CD4-positive, alpha-beta memory T cell (primary cell): ENCODE data around the gene LHFPL3. TPM values are rescaled to one million over a fixed set of nuclear protein-coding genes. Genes with fewer than 3 reads are reported as not detected.

Experiments
- CTCF ChIA-PET: fragments of 350-600 bp; sonication (Branson Sonifier 250); formaldehyde crosslinking; loops from one replicate; lab custom pipeline; 2021; ENCODE audit warnings: inconsistent platforms; ENCODE audit not compliant: partially characterized antibody; lab: Charles Lee
- POLR2A ChIA-PET: fragments of 350-600 bp; sonication (Branson Sonifier 250); formaldehyde crosslinking; loops from one replicate; lab custom pipeline; 2021; ENCODE audit not compliant: partially characterized antibody; lab: Charles Lee
- DNase-seq, 5 donors: peaks; one replicate each; pipeline versions ENCODE4 v3.0.0 to v3.0.0-alpha.2; 2020 to 2022; ENCODE audit warnings: mixed read lengths in 1 of 5
- H3K27ac ChIP-seq: one replicate; pipeline ENCODE4 v1.7.0; 2013; ENCODE audit warnings: low read depth, low read length
- H3K27me3 ChIP-seq: 2 replicates; pipeline ENCODE4 v1.7.0; 2013; ENCODE audit warnings: mild to moderate bottlenecking, low read length, moderate library complexity; ENCODE audit not compliant: insufficient read depth
- H3K36me3 ChIP-seq: 2 replicates; pipeline ENCODE4 v1.7.0; 2013; ENCODE audit warnings: mild to moderate bottlenecking, low read length, moderate library complexity; ENCODE audit not compliant: insufficient read depth
- H3K4me1 ChIP-seq: 2 replicates; pipeline ENCODE4 v1.7.0; 2013; ENCODE audit warnings: mild to moderate bottlenecking, low read length, moderate library complexity; ENCODE audit not compliant: insufficient read depth
- H3K4me3 ChIP-seq, 2 donors: one replicate each; pipeline ENCODE4 v1.7.0; 2013; ENCODE audit warnings: low read length in 2 of 2, mild to moderate bottlenecking in 1 of 2
- H3K9me3 ChIP-seq, 2 donors: one replicate each; pipeline ENCODE4 v1.7.0; 2013; ENCODE audit warnings: low read length in 2 of 2, control low read depth in 1 of 2; ENCODE audit not compliant: control insufficient read depth in 1 of 2
- H3K27ac Mint-ChIP-seq, 7 donors: one replicate each; pipeline ENCODE4 v1.8.0; 2020 to 2021; ENCODE audit warnings: mixed read lengths in 7 of 7, mild to moderate bottlenecking in 6 of 7, inconsistent platforms in 3 of 7, moderate library complexity in 3 of 7
- H3K27me3 Mint-ChIP-seq, 2 donors: one replicate each; pipeline ENCODE4 v1.8.0; 2020 to 2021; ENCODE audit warnings: mixed read lengths in 2 of 2
- H3K36me3 Mint-ChIP-seq, 2 donors: one replicate each; pipeline ENCODE4 v1.8.0; 2020 to 2021; ENCODE audit warnings: mixed read lengths in 2 of 2, inconsistent platforms in 1 of 2, mild to moderate bottlenecking in 1 of 2
- H3K4me1 Mint-ChIP-seq, 4 donors: one replicate each; pipeline ENCODE4 v1.8.0; 2020 to 2021; ENCODE audit warnings: mixed read lengths in 4 of 4, mild to moderate bottlenecking in 1 of 4
- H3K4me3 Mint-ChIP-seq, 8 donors: one replicate each; pipeline ENCODE4 v1.8.0; 2020 to 2021; ENCODE audit warnings: mixed read lengths in 8 of 8, mild to moderate bottlenecking in 7 of 8, moderate library complexity in 6 of 8, inconsistent platforms in 3 of 8
- H3K9me3 Mint-ChIP-seq, 8 donors: one replicate each; pipeline ENCODE4 v1.8.0; 2020 to 2021; ENCODE audit warnings: mixed read lengths in 8 of 8, mild to moderate bottlenecking in 5 of 8, inconsistent platforms in 3 of 8, moderate library complexity in 1 of 8
- intact Hi-C: fragments of 100-400 bp; cut with micrococcal nuclease; formaldehyde crosslinking; loops from one replicate; pipeline ENCODE4 v1.15.1; 2023
- polyA plus RNA-seq, 2 donors: library from polyadenylated mRNA; unstranded; fragments of 300-500 nt; fragmentation: Illumina TruSeq; gene quantifications; one replicate each; pipeline ENCODE4 v1.2.3, GENCODE V29; 2021
- total RNA-seq, 2 experiments: library from RNA; stranded (reverse); gene quantifications; one replicate each; pipeline ENCODE4 v1.2.3, GENCODE V29; 2021

The LHFPL3 gene
- total and polyA plus RNA-seq, 4 experiments from 2014 or later = not detected

GRCh38 chr7:104777301-104777800 lies 448.9 kb downstream of the LHFPL3 start:
- H3K4me1 Mint-ChIP-seq = no peaks in the 10 kb centered on the region
- no peaks in the 10 kb centered on the region for H3K9me3 ChIP-seq
- no peak for DNase-seq
- POLR2A ChIA-PET = no interaction called here
- no peaks in the 10 kb centered on the region for H3K9me3 Mint-ChIP-seq
- H3K27me3 Mint-ChIP-seq = peaks cover 2 to 4% of the 10 kb centered on the region in 2 donors
- intact Hi-C loops = no loop called here
- H3K4me1 ChIP-seq = no peaks in the 10 kb centered on the region
- no peaks in the 10 kb centered on the region for H3K36me3 ChIP-seq
- no peak overlapping the region for H3K4me3 Mint-ChIP-seq
- no peak overlapping the region for H3K4me3 ChIP-seq
- CTCF ChIA-PET = no interaction called here
- no peak overlapping the region for H3K27ac ChIP-seq
- no peaks in the 10 kb centered on the region for H3K36me3 Mint-ChIP-seq
- no peaks in the 10 kb centered on the region for H3K27me3 ChIP-seq
- no peak overlapping the region for H3K27ac Mint-ChIP-seq

- Histone ChIP-seq H3K4me3 (no peak overlapping the region), H3K9me3 (no peaks in the 10 kb centered on the region), H3K27ac (no peak overlapping the region), H3K27me3 (no peaks in the 10 kb centered on the region), H3K4me1 (no peaks in the 10 kb centered on the region), H3K36me3 (no peaks in the 10 kb centered on the region)
- Mint-ChIP-seq H3K27ac (no peak overlapping the region), H3K4me3 (no peak overlapping the region), H3K4me1 (no peaks in the 10 kb centered on the region), H3K9me3 (no peaks in the 10 kb centered on the region), H3K27me3 (peaks cover 4% of the 10 kb centered on the region in 2 donors), H3K36me3 (no peaks in the 10 kb centered on the region)
- no peak for DNase-seq
- POLR2A ChIA-PET = no interaction called here
- intact Hi-C loops = no loop called here
- CTCF ChIA-PET = no interaction called here
Observed at GRCh38 chr7:104779888-104780287, 451.5 kb downstream of the LHFPL3 start.

GRCh38 chr7:104784686-104785085 lies 456.3 kb downstream of the LHFPL3 start:
- H3K27me3 ChIP-seq = no peaks in the 10 kb centered on the region
- no peaks in the 10 kb centered on the region for H3K36me3 Mint-ChIP-seq
- H3K4me3 ChIP-seq = no peak overlapping the region
- no peaks in the 10 kb centered on the region for H3K4me1 Mint-ChIP-seq
- intact Hi-C loops = no loop called here
- no peaks in the 10 kb centered on the region for H3K4me1 ChIP-seq
- ChIA-PET POLR2A (no interaction called here), CTCF (no interaction called here)
- no peaks in the 10 kb centered on the region for H3K9me3 Mint-ChIP-seq
- no peak overlapping the region for H3K4me3 Mint-ChIP-seq
- H3K27ac Mint-ChIP-seq = no peak overlapping the region
- no peaks in the 10 kb centered on the region for H3K36me3 ChIP-seq
- H3K9me3 ChIP-seq = no peaks in the 10 kb centered on the region
- no peak overlapping the region for H3K27ac ChIP-seq
- peaks cover 6 to 13% of the 10 kb centered on the region in 2 donors for H3K27me3 Mint-ChIP-seq
- DNase-seq = no peak

GRCh38 chr7:104789780-104790179 lies 461.4 kb downstream of the LHFPL3 start:
- Mint-ChIP-seq H3K36me3 (no peaks in the 10 kb centered on the region), H3K27me3 (peaks cover 13 to 25% of the 10 kb centered on the region in 2 donors), H3K27ac (no peak overlapping the region), H3K4me1 (no peaks in the 10 kb centered on the region), H3K9me3 (no peaks in the 10 kb centered on the region), H3K4me3 (no peak overlapping the region)
- no peaks in the 10 kb centered on the region for H3K4me1 ChIP-seq
- no peaks in the 10 kb centered on the region for H3K9me3 ChIP-seq
- H3K27me3 ChIP-seq = no peaks in the 10 kb centered on the region
- H3K27ac ChIP-seq = no peak overlapping the region
- no peak for DNase-seq
- ChIA-PET CTCF (no interaction called here), POLR2A (no interaction called here)
- no peaks in the 10 kb centered on the region for H3K36me3 ChIP-seq
- intact Hi-C loops = no loop called here
- H3K4me3 ChIP-seq = no peak overlapping the region

- H3K4me3 Mint-ChIP-seq = no peak overlapping the region
- no peak overlapping the region for H3K27ac Mint-ChIP-seq
- Histone ChIP-seq H3K9me3 (no peaks in the 10 kb centered on the region), H3K4me3 (no peak overlapping the region), H3K4me1 (no peaks in the 10 kb centered on the region), H3K27ac (no peak overlapping the region), H3K36me3 (no peaks in the 10 kb centered on the region), H3K27me3 (peaks cover 4% of the 10 kb centered on the region)
- no peaks in the 10 kb centered on the region for H3K4me1 Mint-ChIP-seq
- H3K36me3 Mint-ChIP-seq = no peaks in the 10 kb centered on the region
- ChIA-PET CTCF (no interaction called here), POLR2A (no interaction called here)
- intact Hi-C loops = no loop called here
- H3K27me3 Mint-ChIP-seq = peaks cover 10 to 24% of the 10 kb centered on the region in 2 donors
- DNase-seq = no peak
- no peaks in the 10 kb centered on the region for H3K9me3 Mint-ChIP-seq
Observed at GRCh38 chr7:104790440-104790839, 462.0 kb downstream of the LHFPL3 start.

GRCh38 chr7:104791080-104791479 lies 462.7 kb downstream of the LHFPL3 start:
- CTCF ChIA-PET = no interaction called here
- intact Hi-C loops = no loop called here
- POLR2A ChIA-PET = no interaction called here

GRCh38 chr7:104793066-104793465 lies 464.7 kb downstream of the LHFPL3 start:
- Histone ChIP-seq H3K27me3 (peaks cover 4% of the 10 kb centered on the region), H3K27ac (no peak overlapping the region), H3K9me3 (no peaks in the 10 kb centered on the region), H3K4me1 (no peaks in the 10 kb centered on the region), H3K36me3 (no peaks in the 10 kb centered on the region), H3K4me3 (no peak overlapping the region)
- ChIA-PET CTCF (no interaction called here), POLR2A (no interaction called here)
- no peak overlapping the region for H3K4me3 Mint-ChIP-seq
- H3K36me3 Mint-ChIP-seq = no peaks in the 10 kb centered on the region
- no peak overlapping the region for H3K27ac Mint-ChIP-seq
- DNase-seq = no peak
- H3K4me1 Mint-ChIP-seq = no peaks in the 10 kb centered on the region
- H3K27me3 Mint-ChIP-seq = peaks cover 12 to 20% of the 10 kb centered on the region in 2 donors
- intact Hi-C loops = no loop called here
- H3K9me3 Mint-ChIP-seq = no peaks in the 10 kb centered on the region

More at GRCh38 chr7:104791080-104791479, 462.7 kb downstream of the LHFPL3 start:
- no peaks in the 10 kb centered on the region for H3K4me1 Mint-ChIP-seq
- H3K4me3 Mint-ChIP-seq = no peak overlapping the region
- no peak overlapping the region for H3K27ac Mint-ChIP-seq
- H3K27me3 ChIP-seq = peaks cover 4% of the 10 kb centered on the region
- H3K27me3 Mint-ChIP-seq = peaks cover 12 to 22% of the 10 kb centered on the region in 2 donors
- no peak overlapping the region for H3K4me3 ChIP-seq
- DNase-seq = no peak
- H3K9me3 ChIP-seq = no peaks in the 10 kb centered on the region
- no peaks in the 10 kb centered on the region for H3K36me3 ChIP-seq
- no peak overlapping the region for H3K27ac ChIP-seq
- H3K9me3 Mint-ChIP-seq = no peaks in the 10 kb centered on the region
- H3K4me1 ChIP-seq = no peaks in the 10 kb centered on the region
- no peaks in the 10 kb centered on the region for H3K36me3 Mint-ChIP-seq

GRCh38 chr7:104794154-104794553 lies 465.8 kb downstream of the LHFPL3 start:
- POLR2A ChIA-PET = no interaction called here
- intact Hi-C loops = no loop called here
- Mint-ChIP-seq H3K27me3 (peaks cover 12 to 19% of the 10 kb centered on the region in 2 donors), H3K9me3 (no peaks in the 10 kb centered on the region), H3K27ac (no peak overlapping the region), H3K4me3 (no peak overlapping the region), H3K36me3 (no peaks in the 10 kb centered on the region), H3K4me1 (no peaks in the 10 kb centered on the region)
- Histone ChIP-seq H3K9me3 (no peaks in the 10 kb centered on the region), H3K4me1 (no peaks in the 10 kb centered on the region), H3K27ac (no peak overlapping the region), H3K4me3 (no peak overlapping the region), H3K27me3 (peaks cover 4% of the 10 kb centered on the region), H3K36me3 (no peaks in the 10 kb centered on the region)
- CTCF ChIA-PET = no interaction called here
- no peak for DNase-seq
